ENCODE data around the gene CCDC38. TPM values are rescaled to one million over a fixed set of nuclear protein-coding genes. Genes with fewer than 3 reads are reported as not detected.
"Not testable (repeated sequence)": the region's sequence is repeated elsewhere in the genome, so short reads cannot be mapped to it uniquely, and the experiment has no call there.

CCDC38 gene
- total and polyA plus RNA-seq, 3 donors from 2014 or later = 7.7 to 31.8 (median 25.8) TPM

GRCh38 chr12:95972832-95973456 is 30.5 kb upstream of the CCDC38 start:
- 64 to 65% methylated on average over 4 of the region's 4 CpGs for WGBS, 2 donors
- intact Hi-C loops (cut with DNase I; ENCODE audit: low total_unique reads) = no loop called here

GRCh38 chr12:95970905-95971304 is 28.5 kb upstream of the CCDC38 start:
- H3K4me1 ChIP-seq = no peaks in the 10 kb centered on the region
- H3K9me3 ChIP-seq = no peaks in the 10 kb centered on the region
- intact Hi-C loops (cut with DNase I; ENCODE audit: low total_unique reads) = no loop called here
- no peaks in the 10 kb centered on the region for H3K27me3 ChIP-seq
- DNase-seq = no peak
- no peaks in the 10 kb centered on the region for H3K36me3 ChIP-seq (ENCODE audit: low read depth, missing control alignments)
- 53 to 58% methylated on average over 7 of the region's 7 CpGs for WGBS, 2 donors
- no peak for TF ChIP-seq POLR2A (IDR thresholded peaks at IDR 0.05)
- TF ChIP-seq CTCF (IDR thresholded peaks at IDR 0.05) = no peak
- H3K27ac ChIP-seq = no peak overlapping the region
- no peak overlapping the region for H3K4me3 ChIP-seq

More at GRCh38 chr12:95972832-95973456, 30.5 kb upstream of the CCDC38 start:
- H3K27me3 ChIP-seq = no peaks in the 10 kb centered on the region
- TF ChIP-seq CTCF (IDR thresholded peaks at IDR 0.05) (no peak), POLR2A (IDR thresholded peaks at IDR 0.05) (no peak)
- no peak overlapping the region for H3K4me3 ChIP-seq
- no peaks in the 10 kb centered on the region for H3K4me1 ChIP-seq
- no peak for DNase-seq
- H3K36me3 ChIP-seq (ENCODE audit: low read depth, missing control alignments) = no peaks in the 10 kb centered on the region
- no peaks in the 10 kb centered on the region for H3K9me3 ChIP-seq
- H3K27ac ChIP-seq = no peak overlapping the region

- H3K27me3 ChIP-seq; H3K27ac ChIP-seq; intact Hi-C loops (cut with DNase I; ENCODE audit: low total_unique reads); H3K9me3 ChIP-seq; DNase-seq; H3K4me1 ChIP-seq; H3K36me3 ChIP-seq (ENCODE audit: low read depth, missing control alignments): not testable (repeated sequence)
- 25 to 66% methylated on average over 4 to 17 of the region's 28 CpGs for WGBS, 2 donors
- H3K4me3 ChIP-seq = peak overlapping the region in 1 of 2 donors; percentile 26
Observed at GRCh38 chr12:95969116-95969515, 26.7 kb upstream of the CCDC38 start.

GRCh38 chr12:95967301-95967700 is 24.9 kb upstream of the CCDC38 start:
- 88 to 93% methylated on average over 2 of the region's 2 CpGs for whole genome bisulfite sequencing, 2 donors
- H3K27me3 ChIP-seq = no peaks in the 10 kb centered on the region
- TF ChIP-seq CTCF (IDR thresholded peaks at IDR 0.05) (no peak), POLR2A (IDR thresholded peaks at IDR 0.05) (no peak)
- H3K4me3 ChIP-seq = no peak overlapping the region
- H3K27ac ChIP-seq = no peak overlapping the region
- no peak for DNase-seq
- intact Hi-C loops (cut with DNase I; ENCODE audit: low total_unique reads) = no loop called here
- no peaks in the 10 kb centered on the region for H3K9me3 ChIP-seq
- H3K36me3 ChIP-seq (ENCODE audit: low read depth, missing control alignments) = no peaks in the 10 kb centered on the region
- H3K4me1 ChIP-seq = no peaks in the 10 kb centered on the region

- intact Hi-C loops (cut with DNase I; ENCODE audit: low total_unique reads) = no loop called here
- no peak for TF ChIP-seq POLR2A (IDR thresholded peaks at IDR 0.05)
- no peak for TF ChIP-seq CTCF (IDR thresholded peaks at IDR 0.05)
- no peak overlapping the region for H3K4me3 ChIP-seq
- H3K4me1 ChIP-seq = no peaks in the 10 kb centered on the region
- no peak for DNase-seq
- no peak overlapping the region for H3K27ac ChIP-seq
- H3K36me3 ChIP-seq (ENCODE audit: low read depth, missing control alignments) = no peaks in the 10 kb centered on the region
- H3K9me3 ChIP-seq = no peaks in the 10 kb centered on the region
- 79 to 82% methylated on average over 7 of the region's 7 CpGs for WGBS, 2 donors
- H3K27me3 ChIP-seq = no peaks in the 10 kb centered on the region
Observed at GRCh38 chr12:95966287-95966870, 24.0 kb upstream of the CCDC38 start.
